Measurements from ENCODE around the gene MYT1. TPM values are rescaled to one million over a fixed set of nuclear protein-coding genes. Genes with fewer than 3 reads are reported as not detected.

The MYT1 gene
- total RNA-seq, 1 experiment from 2014 or later = 7.1 TPM

GRCh38 chr20:64254571-64255360 lies 90.5 kb downstream of the MYT1 start:
- intact Hi-C loops (cut with micrococcal nuclease) = no loop called here
- Histone ChIP-seq H3K9ac (ENCODE audit: low read length) (peak overlapping the region; percentile 60), H3K27me3 (ENCODE audit: insufficient read depth, low read length) (peaks cover 14% of the 10 kb centered on the region; the same call in 1 of the 2 replicates), H4K20me1 (ENCODE audit: insufficient read depth) (no peaks in the 10 kb centered on the region), H3K79me2 (ENCODE audit: insufficient read depth, low read length) (peaks cover 21% of the 10 kb centered on the region), H3K9me3 (ENCODE audit: control insufficient read depth in 1 of 2, insufficient read depth in 1 of 2, low read depth in 1 of 2, low read length in 2 of 2) (no peaks in the 10 kb centered on the region), H3K9me2 (ENCODE audit: insufficient read depth) (no peaks in the 10 kb centered on the region), H3K4me2 (ENCODE audit: low read length) (peak overlapping the region; percentile 93), H3K27ac (ENCODE audit: low read depth, low read length) (peak overlapping the region; percentile 69; the same call in 1 of the 2 replicates), H2AFZ (ENCODE audit: low read depth, low read length, poor library complexity, severe bottlenecking) (peak overlapping the region; percentile 44), H3K36me3 (ENCODE audit: control insufficient read depth in 1 of 2, insufficient read depth in 2 of 2, low read length in 2 of 2) (no peaks in the 10 kb centered on the region), H3K4me1 (ENCODE audit: control insufficient read depth in 1 of 2, insufficient read depth in 2 of 2, low read length in 2 of 2) (peaks cover 0 to 19% of the 10 kb centered on the region in 2 experiments; a peak in 3 of 4 replicates), H3K4me3 (replicated peaks in 1 of 2; ENCODE audit: low read depth in 1 of 2, low read length in 2 of 2) (peak overlapping the region; percentile 48 to 87)
- DNase-seq (ENCODE audit: low read depth, low spot score) = no peak
- BruUV-seq (replicated peaks) = no TSS peak
- ATAC-seq = no peak
- ChIA-PET RAD21 (ENCODE audit: low non-redundant PET in 1 of 2, low total read pairs in 2 of 2, uncharacterized antibody in 2 of 2, unreplicated experiment in 2 of 2) (no interaction called here), POLR2A (no interaction called here), CTCF (no interaction called here)
- TF ChIP-seq POLR2AphosphoS5 (IDR thresholded peaks at IDR 0.05; ENCODE audit: low read depth, low read length) (no peak), ATF3 (IDR thresholded peaks at IDR 0.05) (no peak), ELF1 (IDR thresholded peaks at IDR 0.05; ENCODE audit: borderline replicate concordance, low read depth) (no peak), TCF7L2 (IDR thresholded peaks at IDR 0.05; ENCODE audit: borderline replicate concordance, extremely low read depth, insufficient read depth, insufficient read length) (no peak), REST (IDR thresholded peaks at IDR 0.05; ENCODE audit: low read depth) (no peak), CTCF (IDR thresholded peaks at IDR 0.05 in 2 of 3, conservative IDR thresholded peaks at IDR 0.05 in 1 of 3; ENCODE audit: borderline replicate concordance in 1 of 3, insufficient read depth in 1 of 3, low read depth in 2 of 3, low read length in 2 of 3) (no peak), RAD21 (IDR thresholded peaks at IDR 0.05; ENCODE audit: low read depth) (no peak), SIN3A (IDR thresholded peaks at IDR 0.05; ENCODE audit: low read depth) (no peak), MAX (IDR thresholded peaks at IDR 0.05) (no peak)

Measured in HCT116 (cell line).